HG03139 (cell line): ENCODE measurements around the gene DOCK1.
"Not testable (repeated sequence)": the region's sequence is repeated elsewhere in the genome, so short reads cannot be mapped to it uniquely, and the experiment has no call there.

Experiments used
- ATAC-seq: cut with Tn5 transposase; IDR thresholded peaks from one replicate; pipeline ENCODE4 v1.9.1; 2021; ENCODE audit not compliant: unreplicated experiment

Gene DOCK1

GRCh38 chr10:126924180-126924914 lies 19.1 kb downstream of the DOCK1 start:
- no peak for ATAC-seq

- no peak for ATAC-seq
These were observed 19.7 kb downstream of the DOCK1 start for GRCh38 chr10:126924915-126925300.

DNA sequence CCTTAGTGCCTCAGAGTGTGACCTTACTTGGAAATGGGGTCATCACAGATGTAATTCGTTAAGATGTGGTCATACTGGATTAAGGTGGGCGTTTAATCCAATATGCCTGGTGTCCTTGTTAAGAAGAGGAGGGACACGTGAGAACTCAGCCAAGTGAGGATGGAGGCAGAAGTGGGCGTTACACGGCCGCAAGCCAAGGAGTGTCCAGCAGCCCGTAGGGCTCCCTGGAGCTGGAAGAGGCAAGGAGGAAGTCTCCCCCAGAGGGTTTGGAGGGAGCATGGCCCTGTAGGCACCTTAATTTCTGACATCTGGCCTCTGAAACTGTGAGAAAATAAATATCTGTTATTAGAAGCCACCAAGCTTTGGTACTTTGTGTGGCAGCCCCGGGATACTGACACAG lies 21.3 kb downstream of the DOCK1 start:
- no peak for ATAC-seq

- no peak for ATAC-seq
These were observed 22.6 kb downstream of the DOCK1 start for GRCh38 chr10:126927799-126928198.

GRCh38 chr10:126928274-126928673 lies 23.0 kb downstream of the DOCK1 start:
- ATAC-seq: no peak

DNA sequence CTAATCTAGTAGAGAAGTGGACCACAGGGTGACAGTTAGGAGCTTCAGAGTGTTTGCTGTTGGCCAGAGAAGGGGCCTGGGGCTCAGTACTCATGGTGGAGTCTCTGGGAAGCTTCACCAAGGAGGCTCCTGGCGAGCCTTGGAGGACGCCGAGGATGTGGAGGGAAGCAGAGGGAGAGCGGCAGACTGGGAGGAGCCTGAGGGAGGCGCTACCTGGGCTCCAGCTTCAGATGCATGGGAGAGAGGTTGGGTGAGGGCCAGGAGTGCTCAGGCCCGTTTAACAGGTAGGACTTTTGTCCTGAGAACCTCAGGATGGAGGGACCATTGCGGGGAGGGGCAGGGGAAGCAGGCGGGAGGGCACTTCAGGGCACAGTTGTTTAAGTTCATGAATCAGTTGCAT lies 24.2 kb downstream of the DOCK1 start:
- ATAC-seq: no peak

- no peak for ATAC-seq
These were observed 25.1 kb downstream of the DOCK1 start for GRCh38 chr10:126930131-126930882.

DNA sequence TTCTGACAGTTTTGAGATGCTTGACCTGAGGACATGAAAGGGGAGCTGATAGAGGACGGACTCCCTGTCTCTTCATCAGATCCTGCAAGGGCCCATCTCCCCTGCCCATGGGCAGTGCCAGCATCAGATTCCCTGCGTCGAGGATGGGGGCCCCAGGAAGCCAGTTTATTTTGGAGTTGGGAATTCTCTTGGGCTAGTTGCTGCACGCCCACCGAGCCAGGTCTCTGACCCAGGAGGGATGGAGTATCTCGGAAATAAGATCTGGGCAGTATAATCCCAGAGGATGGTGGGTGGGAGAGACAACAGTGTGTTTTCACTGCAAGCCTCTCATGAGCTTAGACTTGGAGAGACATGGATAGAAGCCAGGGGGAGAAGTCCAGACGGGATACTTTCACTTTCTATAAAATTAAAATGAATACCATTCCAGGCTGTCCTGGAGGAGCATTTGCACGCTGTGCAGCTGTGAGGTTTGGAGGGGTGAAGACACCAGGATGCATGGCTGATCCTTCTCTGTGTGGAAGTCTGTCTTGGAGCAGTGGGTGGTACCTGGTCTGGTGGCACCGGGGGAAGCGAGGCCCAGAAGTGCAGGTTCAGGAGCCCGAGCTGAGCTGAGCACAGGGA lies 25.8 kb downstream of the DOCK1 start:
- no peak for ATAC-seq

DNA sequence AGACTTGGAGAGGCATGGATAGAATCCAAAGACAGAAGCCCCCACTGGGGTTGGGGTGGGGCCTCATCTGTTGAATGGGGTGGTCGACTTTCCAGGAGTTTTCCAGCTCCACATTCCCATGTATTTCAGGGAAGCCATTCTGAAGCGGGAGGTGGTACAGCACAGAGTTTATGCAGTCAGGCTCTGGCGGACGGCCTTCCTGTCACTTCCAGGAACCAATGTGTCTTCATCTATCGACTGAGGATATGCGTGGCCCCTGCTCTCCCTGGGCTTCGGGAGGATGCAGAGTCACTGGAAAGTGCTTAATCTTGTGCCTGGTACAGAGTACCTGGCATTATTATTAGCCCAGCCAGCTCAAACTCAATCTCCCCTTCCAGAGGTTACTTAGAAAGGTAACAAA lies 26.3 kb downstream of the DOCK1 start:
- no peak for ATAC-seq

DNA sequence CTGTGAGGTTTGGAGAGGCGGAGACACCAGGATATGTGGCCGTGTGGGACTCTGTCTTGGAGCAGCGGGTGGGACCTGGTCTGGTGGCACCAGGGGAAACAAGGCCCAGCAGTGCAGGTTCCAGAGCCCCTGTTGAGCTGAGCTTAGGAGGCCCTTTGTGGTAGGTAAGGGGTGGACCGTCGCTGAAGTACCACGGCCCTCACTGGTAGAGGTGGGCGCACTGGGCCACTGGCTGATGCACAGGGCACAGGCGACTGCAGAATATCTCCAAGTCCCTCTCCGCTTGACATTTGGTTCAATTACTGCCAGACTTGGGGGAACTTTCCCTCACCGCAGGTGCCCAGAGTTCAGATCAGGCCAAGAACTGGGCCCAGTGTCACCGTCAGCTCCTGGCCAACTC lies 27.3 kb downstream of the DOCK1 start:
- no peak for ATAC-seq

DNA sequence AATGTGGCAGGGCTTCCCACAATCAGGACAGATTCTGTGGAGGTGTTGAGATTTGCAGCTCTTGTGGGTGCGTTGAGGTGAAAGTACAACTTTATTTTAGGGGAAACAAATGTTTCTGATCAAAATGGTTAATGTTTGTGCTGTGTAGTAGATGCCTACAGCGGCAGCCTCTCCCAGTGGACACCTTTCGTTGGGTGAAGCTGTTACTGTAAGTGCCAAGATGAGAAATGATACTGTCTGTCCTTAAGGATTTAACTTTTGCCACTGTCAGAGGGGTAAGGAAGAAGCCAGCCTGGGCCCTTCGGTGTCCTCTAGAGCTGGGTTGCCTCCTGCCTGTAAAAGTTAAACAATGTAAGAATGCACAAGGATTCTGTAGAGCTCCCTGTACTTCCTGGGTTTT lies 27.9 kb downstream of the DOCK1 start:
- no peak for ATAC-seq

- no peak for ATAC-seq
These were observed 30.2 kb downstream of the DOCK1 start for GRCh38 chr10:126935263-126935946.

DNA sequence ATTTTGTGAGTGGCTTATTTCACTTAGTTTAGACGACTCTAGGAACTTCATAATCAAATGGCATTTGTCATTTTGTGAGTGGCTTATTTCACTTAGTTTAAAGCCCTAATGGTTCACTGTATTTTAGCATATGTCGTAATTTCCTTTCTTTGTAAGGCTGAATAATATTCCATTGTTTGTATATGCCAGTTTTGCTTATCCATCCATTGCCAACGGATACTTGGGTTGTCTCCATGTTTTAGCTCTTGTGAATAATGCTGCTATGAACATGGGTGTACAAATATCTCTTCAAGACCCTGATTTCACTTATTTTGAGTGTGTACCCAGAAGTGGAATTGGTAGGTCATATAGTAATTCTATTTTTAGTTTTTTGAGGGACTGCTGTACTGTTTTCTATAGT lies 31.8 kb downstream of the DOCK1 start:
- no peak for ATAC-seq

GRCh38 chr10:126938121-126938520 lies 32.9 kb downstream of the DOCK1 start:
- ATAC-seq: not testable (repeated sequence)

DNA sequence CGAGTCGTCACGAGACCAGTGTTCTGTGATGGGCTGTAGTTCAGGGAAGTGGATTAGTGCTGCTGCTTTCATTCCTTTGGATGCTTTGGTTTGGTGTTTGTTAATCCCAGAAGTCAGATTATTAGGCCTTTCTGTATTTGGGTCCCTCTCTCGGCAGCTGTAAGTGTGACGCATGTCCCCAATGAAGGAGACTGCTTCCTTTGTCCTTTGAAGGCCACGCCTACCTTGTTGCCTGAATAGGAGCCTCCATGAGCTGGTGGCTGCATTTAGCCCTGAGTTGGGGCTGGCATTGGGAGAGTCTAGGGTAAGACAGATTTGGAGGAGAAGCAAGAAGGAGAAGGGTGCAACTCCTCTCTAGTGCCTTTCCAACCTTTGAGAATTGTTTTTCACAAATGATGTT lies 34.5 kb downstream of the DOCK1 start:
- no peak for ATAC-seq

DNA sequence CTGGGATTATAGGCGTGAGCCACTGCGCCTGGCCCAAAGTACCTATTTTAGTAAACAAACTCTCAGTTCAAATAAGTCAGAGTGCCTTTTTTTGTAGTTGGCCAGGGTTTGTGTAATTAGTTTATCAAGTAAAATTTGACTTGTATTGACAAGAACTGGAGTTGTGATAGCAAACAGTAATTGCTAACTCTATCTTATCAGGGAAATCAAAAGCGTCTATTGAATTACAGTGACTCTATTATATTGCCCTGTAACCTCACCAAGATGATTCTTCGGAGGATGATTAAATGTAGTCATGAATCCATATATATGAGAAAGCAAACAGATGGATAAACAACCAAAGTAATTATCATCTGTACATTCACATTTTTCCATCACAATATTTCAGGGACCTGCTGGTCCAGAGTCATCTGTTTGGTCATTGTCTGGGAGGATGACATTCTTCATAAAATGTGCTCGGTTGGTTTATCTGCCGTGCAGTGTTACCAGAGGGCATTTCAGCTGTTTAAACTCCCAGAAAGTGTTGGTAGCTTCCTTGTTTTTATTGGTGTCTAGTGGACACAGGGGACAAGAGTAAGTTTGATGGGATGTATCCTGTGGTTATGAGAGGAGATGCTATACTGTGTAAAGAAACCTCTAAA lies 35.6 kb downstream of the DOCK1 start:
- no peak for ATAC-seq

- ATAC-seq: no peak
These were observed 39.0 kb downstream of the DOCK1 start for GRCh38 chr10:126944191-126944590.

GRCh38 chr10:126945351-126946030 lies 40.3 kb downstream of the DOCK1 start:
- no peak for ATAC-seq

- ATAC-seq: no peak
These were observed 41.5 kb downstream of the DOCK1 start for GRCh38 chr10:126946746-126947145.

DNA sequence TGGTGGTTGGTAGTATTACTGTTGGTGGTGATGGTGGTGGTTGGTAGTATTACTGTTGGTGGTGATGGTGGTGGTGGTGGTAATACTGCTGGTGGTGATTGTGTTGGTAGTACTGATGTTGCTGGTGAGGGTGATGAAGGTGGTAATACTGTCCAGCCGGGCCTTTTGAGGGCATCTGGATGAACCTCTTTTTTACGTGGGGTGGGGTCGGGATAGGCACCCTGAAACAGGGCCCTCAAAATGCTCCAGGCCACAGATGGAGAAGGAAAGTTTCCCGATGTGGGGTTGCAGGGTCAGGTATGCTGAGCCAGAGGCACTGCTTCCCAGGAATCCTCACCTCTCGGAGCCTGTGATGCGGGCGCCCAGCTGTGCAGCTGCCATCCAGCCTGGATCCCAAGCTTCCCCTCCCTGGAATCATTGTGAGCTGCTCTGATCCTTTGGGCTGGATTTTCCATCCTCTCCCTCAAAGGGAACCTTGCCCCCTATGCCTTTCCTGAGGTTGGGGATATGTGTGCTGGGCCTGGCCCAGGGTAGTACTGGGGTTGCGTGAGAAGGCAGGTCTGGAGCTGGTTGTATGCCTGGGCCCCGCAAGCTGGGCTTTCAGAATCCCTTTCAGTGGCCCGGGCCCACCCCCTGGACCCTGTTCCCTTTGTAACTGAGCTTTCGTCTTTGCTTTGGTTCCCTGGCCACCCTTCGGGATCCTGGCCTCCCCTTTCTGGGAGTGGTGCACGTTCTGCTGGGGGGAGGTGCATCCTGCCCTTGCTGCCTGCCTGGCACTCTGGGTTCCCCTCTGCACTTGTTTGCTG lies 43.3 kb downstream of the DOCK1 start:
- ATAC-seq: no peak
